Muscle of back (tissue), 11 donors: ENCODE measurements around the gene LRBA. TPM values are rescaled to one million over a fixed set of nuclear protein-coding genes. Genes with fewer than 3 reads are reported as not detected.
"Not testable (repeated sequence)": the region's sequence is repeated elsewhere in the genome, so short reads cannot be mapped to it uniquely, and the experiment has no call there.

Experiments
- DNase-seq, 3 donors: peaks; one replicate each; pipeline versions ENCODE4 v3.0.0 to v3.0.0-alpha.2; 2013
- polyA plus RNA-seq, 10 donors: library from polyadenylated mRNA; unstranded; fragments of 120-200 nt; gene quantifications; one replicate each; pipeline ENCODE4 v1.2.1, GENCODE V29; 2013; ENCODE audit not compliant: insufficient read length in 10 of 10

The LRBA gene
- polyA plus RNA-seq, 10 donors: 20.1 to 31.2 (median 24.3) TPM

GRCh38 chr4:150679018-150679764 is 335.9 kb downstream of the LRBA start:
- peak in 1 of 3 donors; percentile 11 for DNase-seq

GRCh38 chr4:150673793-150674192 is 341.3 kb downstream of the LRBA start:
- DNase-seq: no peak

GRCh38 chr4:150668824-150669223 is 346.3 kb downstream of the LRBA start:
- DNase-seq: no peak

- no peak for DNase-seq
Observed at GRCh38 chr4:150664935-150665334, 350.1 kb downstream of the LRBA start.

- DNase-seq: no peak
Observed at GRCh38 chr4:150662686-150663085, 352.4 kb downstream of the LRBA start.

GRCh38 chr4:150661551-150661950 is 353.5 kb downstream of the LRBA start:
- DNase-seq: not testable (repeated sequence)

GRCh38 chr4:150658258-150658657 is 356.8 kb downstream of the LRBA start:
- DNase-seq: not testable (repeated sequence)

- DNase-seq: no peak
Observed at GRCh38 chr4:150656891-150657290, 358.2 kb downstream of the LRBA start.

GRCh38 chr4:150650751-150651150 is 364.3 kb downstream of the LRBA start:
- no peak for DNase-seq

GRCh38 chr4:150648123-150648522 is 367.0 kb downstream of the LRBA start:
- DNase-seq: peak in 2 of 3 donors; percentile 3 to 7

- peak in 1 of 3 donors; percentile 17 for DNase-seq
Observed at GRCh38 chr4:150647008-150647407, 368.1 kb downstream of the LRBA start.

GRCh38 chr4:150641612-150642011 is 373.5 kb downstream of the LRBA start:
- DNase-seq: no peak

- DNase-seq: no peak
Observed at GRCh38 chr4:150632639-150633038, 382.4 kb downstream of the LRBA start.

- DNase-seq: no peak
Observed at GRCh38 chr4:150628073-150628472, 387.0 kb downstream of the LRBA start.

GRCh38 chr4:150625033-150625432 is 390.1 kb downstream of the LRBA start:
- no peak for DNase-seq

- no peak for DNase-seq
Observed at GRCh38 chr4:150624055-150624454, 391.0 kb downstream of the LRBA start.

GRCh38 chr4:150619042-150619441 is 396.0 kb downstream of the LRBA start:
- DNase-seq: peak; percentile 23 to 42 (median 30)

GRCh38 chr4:150609131-150609530 is 406.0 kb downstream of the LRBA start:
- no peak for DNase-seq

GRCh38 chr4:150600812-150601445 is 414.2 kb downstream of the LRBA start:
- no peak for DNase-seq

- no peak for DNase-seq
Observed at GRCh38 chr4:150599547-150599946, 415.5 kb downstream of the LRBA start.

- DNase-seq: no peak
Observed at GRCh38 chr4:150598909-150599308, 416.2 kb downstream of the LRBA start.

- no peak for DNase-seq
Observed at GRCh38 chr4:150593996-150594395, 421.1 kb downstream of the LRBA start.

GRCh38 chr4:150591904-150592303 is 423.2 kb downstream of the LRBA start:
- DNase-seq: no peak
